GM12872 (cell line): ENCODE results near the gene AMN.

Source experiments
- CTCF ChIP-seq: IDR thresholded peaks from 3 replicates; pipeline ENCODE4 v1.5.1; 2011; ENCODE audit warnings: low read depth, mild to moderate bottlenecking, low read length, moderate library complexity; ENCODE audit not compliant: insufficient read depth

The AMN gene

GRCh38 chr14:102883089-102883541 is 39.3 kb upstream of the AMN start:
- no peak for TF ChIP-seq CTCF

GRCh38 chr14:102883554-102883953 is 38.9 kb upstream of the AMN start:
- no peak for TF ChIP-seq CTCF

- no peak for TF ChIP-seq CTCF
These were observed 36.6 kb upstream of the AMN start for GRCh38 chr14:102885737-102886447.

- no peak for TF ChIP-seq CTCF
These were observed 33.7 kb upstream of the AMN start for GRCh38 chr14:102888748-102889147.

- TF ChIP-seq CTCF, result no peak
These were observed 32.8 kb upstream of the AMN start for GRCh38 chr14:102889615-102890014.

GRCh38 chr14:102891111-102891510 is 31.4 kb upstream of the AMN start:
- TF ChIP-seq CTCF, result no peak

- no peak for TF ChIP-seq CTCF
These were observed 30.9 kb upstream of the AMN start for GRCh38 chr14:102891556-102891955.
